Measurements from ENCODE around the gene ACADVL. TPM values are rescaled to one million over a fixed set of nuclear protein-coding genes. Genes with fewer than 3 reads are reported as not detected.

The ACADVL gene
- total and polyA plus RNA-seq, 2 experiments from 2014 or later, result 441 to 453 TPM

- 13 to 14% methylated on average over 31 to 63 of the region's 64 CpGs for WGBS, 2 experiments (ENCODE audit: low coverage in 1 of 2, low lambda C conversion rate in 2 of 2, missing lambda C conversion rate in 2 of 2)
- H3K27ac ChIP-seq, result no peak within 1 kb of the TSS
- H3K9me3 ChIP-seq (ENCODE audit: low read depth), result no peaks in the 10 kb centered on the region
- H3K9ac ChIP-seq, result peak within 1 kb of the TSS; percentile 75
- no peaks in the 10 kb centered on the region for H3K27me3 ChIP-seq (replicated peaks; ENCODE audit: insufficient read depth)
- H3K4me1 ChIP-seq (ENCODE audit: insufficient read depth), result peaks cover 19% of the 10 kb centered on the region
- peak within 1 kb of the TSS; percentile 84 for H3K4me2 ChIP-seq (ENCODE audit: unreplicated experiment)
- TF ChIP-seq EZH2phosphoT487 (IDR thresholded peaks at IDR 0.05; ENCODE audit: insufficient read depth, low read depth), result no peak
- no peak for TF ChIP-seq EZH2 (IDR thresholded peaks at IDR 0.05; ENCODE audit: insufficient read depth, poor library complexity, severe bottlenecking)
- H3K9me2 ChIP-seq (ENCODE audit: insufficient read depth), result no peaks in the 10 kb centered on the region
- in situ Hi-C loops (cut with MboI), result no loop called here
- H2AFZ ChIP-seq, result peak within 1 kb of the TSS; percentile 85
- H3K4me3 ChIP-seq, result peak within 1 kb of the TSS; percentile 65
- peaks cover 7% of the 10 kb centered on the region; the same call in 1 of the 2 replicates for H3K36me3 ChIP-seq (ENCODE audit: low read depth)
- no peak for DNase-seq
- H4K20me1 ChIP-seq (ENCODE audit: insufficient read depth), result no peaks in the 10 kb centered on the region
- H3F3A ChIP-seq (ENCODE audit: insufficient read depth), result peaks cover 26% of the 10 kb centered on the region
- no peaks in the 10 kb centered on the region for H3K79me2 ChIP-seq (ENCODE audit: insufficient read depth)
Observed at GRCh38 chr17:7262192-7262934, 42.6 kb downstream of the ACADVL start, which contains the start of gene CLDN7. Gene CLDN7 (minus strand): TSS chr17:7262478. CDS start chr17:7262043, 435 bp downstream.

GRCh38 chr17:7262935-7263800 is 43.4 kb downstream of the ACADVL start:
- in situ Hi-C loops (cut with MboI), result no loop called here
- Histone ChIP-seq H3K36me3 (ENCODE audit: low read depth) (peaks cover 7% of the 10 kb centered on the region; the same call in 1 of the 2 replicates), H3K79me2 (ENCODE audit: insufficient read depth) (no peaks in the 10 kb centered on the region), H3K27ac (no peak overlapping the region), H3F3A (ENCODE audit: insufficient read depth) (peaks cover 25% of the 10 kb centered on the region), H3K4me3 (no peak overlapping the region; the same call in 1 of the 2 replicates), H4K20me1 (ENCODE audit: insufficient read depth) (no peaks in the 10 kb centered on the region), H3K9me3 (ENCODE audit: low read depth) (no peaks in the 10 kb centered on the region), H3K9me2 (ENCODE audit: insufficient read depth) (no peaks in the 10 kb centered on the region), H2AFZ (peak overlapping the region; percentile 72), H3K27me3 (replicated peaks; ENCODE audit: insufficient read depth) (no peaks in the 10 kb centered on the region), H3K4me2 (ENCODE audit: unreplicated experiment) (peak overlapping the region; percentile 38), H3K9ac (no peak overlapping the region), H3K4me1 (ENCODE audit: insufficient read depth) (peaks cover 19% of the 10 kb centered on the region)
- no peak for TF ChIP-seq EZH2 (IDR thresholded peaks at IDR 0.05; ENCODE audit: insufficient read depth, poor library complexity, severe bottlenecking)
- no peak for TF ChIP-seq EZH2phosphoT487 (IDR thresholded peaks at IDR 0.05; ENCODE audit: insufficient read depth, low read depth)
- DNase-seq, result no peak
- 16 to 21% methylated on average over 24 to 26 of the region's 26 CpGs for WGBS, 2 experiments (ENCODE audit: low coverage in 1 of 2, low lambda C conversion rate in 2 of 2, missing lambda C conversion rate in 2 of 2)

- Histone ChIP-seq H4K20me1 (ENCODE audit: insufficient read depth) (no peaks in the 10 kb centered on the region), H3K4me2 (ENCODE audit: unreplicated experiment) (no peak overlapping the region), H2AFZ (peak overlapping the region; percentile 72; the same call in 1 of the 2 replicates), H3K9ac (no peak overlapping the region), H3K36me3 (ENCODE audit: low read depth) (peaks cover 3% of the 10 kb centered on the region; the same call in 1 of the 2 replicates), H3K4me3 (no peak overlapping the region), H3K27ac (no peak overlapping the region), H3K4me1 (ENCODE audit: insufficient read depth) (peaks cover 18% of the 10 kb centered on the region), H3K27me3 (replicated peaks; ENCODE audit: insufficient read depth) (no peaks in the 10 kb centered on the region), H3K9me2 (ENCODE audit: insufficient read depth) (no peaks in the 10 kb centered on the region), H3K79me2 (ENCODE audit: insufficient read depth) (no peaks in the 10 kb centered on the region), H3F3A (ENCODE audit: insufficient read depth) (peaks cover 20% of the 10 kb centered on the region), H3K9me3 (ENCODE audit: low read depth) (no peaks in the 10 kb centered on the region)
- TF ChIP-seq EZH2 (IDR thresholded peaks at IDR 0.05; ENCODE audit: insufficient read depth, poor library complexity, severe bottlenecking) (no peak), EZH2phosphoT487 (IDR thresholded peaks at IDR 0.05; ENCODE audit: insufficient read depth, low read depth) (no peak)
- WGBS, 2 experiments (ENCODE audit: low coverage in 1 of 2, low lambda C conversion rate in 2 of 2, missing lambda C conversion rate in 2 of 2), result 77 to 81% methylated on average over 4 of the region's 4 CpGs
- no peak for DNase-seq
- in situ Hi-C loops (cut with MboI), result no loop called here
Observed at GRCh38 chr17:7263801-7264078, 44.0 kb downstream of the ACADVL start.

- Histone ChIP-seq H3K4me3 (no peak overlapping the region), H3F3A (ENCODE audit: insufficient read depth) (peaks cover 16% of the 10 kb centered on the region), H3K27ac (peak overlapping the region; percentile 52), H2AFZ (no peak overlapping the region), H4K20me1 (ENCODE audit: insufficient read depth) (no peaks in the 10 kb centered on the region), H3K79me2 (ENCODE audit: insufficient read depth) (no peaks in the 10 kb centered on the region), H3K9me3 (ENCODE audit: low read depth) (no peaks in the 10 kb centered on the region), H3K9ac (no peak overlapping the region), H3K9me2 (ENCODE audit: insufficient read depth) (no peaks in the 10 kb centered on the region), H3K4me2 (ENCODE audit: unreplicated experiment) (no peak overlapping the region), H3K4me1 (ENCODE audit: insufficient read depth) (peaks cover 12% of the 10 kb centered on the region), H3K27me3 (replicated peaks; ENCODE audit: insufficient read depth) (no peaks in the 10 kb centered on the region), H3K36me3 (ENCODE audit: low read depth) (no peaks in the 10 kb centered on the region)
- no peak for TF ChIP-seq EZH2phosphoT487 (IDR thresholded peaks at IDR 0.05; ENCODE audit: insufficient read depth, low read depth)
- TF ChIP-seq EZH2 (IDR thresholded peaks at IDR 0.05; ENCODE audit: insufficient read depth, poor library complexity, severe bottlenecking), result no peak
- in situ Hi-C loops (cut with MboI), result no loop called here
- DNase-seq, result peak; percentile 61
- 54 to 59% methylated on average over 1 of the region's 1 CpG for WGBS, 2 experiments (ENCODE audit: low coverage in 1 of 2, low lambda C conversion rate in 2 of 2, missing lambda C conversion rate in 2 of 2)
Observed at GRCh38 chr17:7266784-7267183, 47.0 kb downstream of the ACADVL start.

MicroRNAs encoded within 50 kb of the gene (microRNA counts, 767-probe panel; counts per million panel counts)
- microRNA hsa-miR-324-3p, result 447 counts per million, percentile 86 among the panel's probes with 10 or more counts
- microRNA hsa-miR-324-5p, result 447 counts per million, percentile 86 among the panel's probes with 10 or more counts

Small RNAs within 50 kb of the gene (microRNA-seq; reads per million reads assigned to microRNA genes)
- 3,371 reads per million, percentile 87 among the genes with 10 or more reads in this experiment for gene MIR324 (ENCODE audit: borderline number of aligned reads)

Small RNAs within 50 kb of the gene (small RNA-seq; reads per million reads assigned to genes)
- gene AC120057.4 (ENCODE audit: low read depth, low replicate concordance), result not detected
- 0.25 reads per million for gene MIR324 (ENCODE audit: low read depth, low replicate concordance)
- not detected for gene RF00019 (ENCODE audit: low read depth, low replicate concordance)

Other genes starting within 250 kb of the ACADVL start
Only the 30 nearest of the 33 such genes appear.
- gene RNASEK, start 207.3 kb upstream of the ACADVL start, total RNA-seq (2014; rRNA removed; shearing (Covaris generic)), result 130 and 211 TPM in 2 replicates
- gene RNASEK, start 207.3 kb upstream of the ACADVL start, polyA plus RNA-seq (2016; fragmentation: Nextera tagmentation; extraction: Ambion mirVana), result 623 and 652 TPM in 2 replicates
- not detected in 2 replicates for gene BCL6B, start 196.9 kb upstream of the ACADVL start, total RNA-seq (2014; rRNA removed; shearing (Covaris generic))
- not detected in 2 replicates for gene BCL6B, start 196.9 kb upstream of the ACADVL start, polyA plus RNA-seq (2016; fragmentation: Nextera tagmentation; extraction: Ambion mirVana)
- gene SLC16A13, start 183.9 kb upstream of the ACADVL start, total RNA-seq (2014; rRNA removed; shearing (Covaris generic)), result 0.25 TPM in 1 of 2 replicates, not detected in the other
- gene SLC16A13, start 183.9 kb upstream of the ACADVL start, polyA plus RNA-seq (2016; fragmentation: Nextera tagmentation; extraction: Ambion mirVana), result 0.87 and 1.1 TPM in 2 replicates
- not detected in 2 replicates for gene SLC16A11, start 175.8 kb upstream of the ACADVL start, total RNA-seq (2014; rRNA removed; shearing (Covaris generic))
- 0.30 TPM in 1 of 2 replicates, not detected in the other for gene SLC16A11, start 175.8 kb upstream of the ACADVL start, polyA plus RNA-seq (2016; fragmentation: Nextera tagmentation; extraction: Ambion mirVana)
- not detected in 2 replicates for gene CLEC10A, start 139.7 kb upstream of the ACADVL start, total RNA-seq (2014; rRNA removed; shearing (Covaris generic))
- not detected in 2 replicates for gene CLEC10A, start 139.7 kb upstream of the ACADVL start, polyA plus RNA-seq (2016; fragmentation: Nextera tagmentation; extraction: Ambion mirVana)
- gene ASGR2, start 105.1 kb upstream of the ACADVL start, total RNA-seq (2014; rRNA removed; shearing (Covaris generic)), result not detected in 2 replicates
- gene ASGR2, start 105.1 kb upstream of the ACADVL start, polyA plus RNA-seq (2016; fragmentation: Nextera tagmentation; extraction: Ambion mirVana), result not detected in 2 replicates
- gene ASGR1, start 40.6 kb upstream of the ACADVL start, total RNA-seq (2014; rRNA removed; shearing (Covaris generic)), result 0.97 TPM in 1 of 2 replicates, not detected in the other
- 0.63 and 0.75 TPM in 2 replicates for gene ASGR1, start 40.6 kb upstream of the ACADVL start, polyA plus RNA-seq (2016; fragmentation: Nextera tagmentation; extraction: Ambion mirVana)
- 13.1 and 23.8 TPM in 2 replicates for gene DLG4, start 102 bp upstream of the ACADVL start, total RNA-seq (2014; rRNA removed; shearing (Covaris generic))
- gene DLG4, start 102 bp upstream of the ACADVL start, polyA plus RNA-seq (2016; fragmentation: Nextera tagmentation; extraction: Ambion mirVana), result 1.3 and 1.9 TPM in 2 replicates
- 41.2 and 45.8 TPM in 2 replicates for gene DVL2, start 14.6 kb downstream of the ACADVL start, total RNA-seq (2014; rRNA removed; shearing (Covaris generic))
- 18.9 and 19.5 TPM in 2 replicates for gene DVL2, start 14.6 kb downstream of the ACADVL start, polyA plus RNA-seq (2016; fragmentation: Nextera tagmentation; extraction: Ambion mirVana)
- 32.0 and 42.6 TPM in 2 replicates for gene PHF23, start 19.5 kb downstream of the ACADVL start, total RNA-seq (2014; rRNA removed; shearing (Covaris generic))
- 40.7 and 45.6 TPM in 2 replicates for gene PHF23, start 19.5 kb downstream of the ACADVL start, polyA plus RNA-seq (2016; fragmentation: Nextera tagmentation; extraction: Ambion mirVana)
- gene GABARAP, start 22.5 kb downstream of the ACADVL start, total RNA-seq (2014; rRNA removed; shearing (Covaris generic)), result 152 and 355 TPM in 2 replicates
- gene GABARAP, start 22.5 kb downstream of the ACADVL start, polyA plus RNA-seq (2016; fragmentation: Nextera tagmentation; extraction: Ambion mirVana), result 845 and 847 TPM in 2 replicates
- gene CTDNEP1, start 31.8 kb downstream of the ACADVL start, total RNA-seq (2014; rRNA removed; shearing (Covaris generic)), result 38.9 and 63.2 TPM in 2 replicates
- gene CTDNEP1, start 31.8 kb downstream of the ACADVL start, polyA plus RNA-seq (2016; fragmentation: Nextera tagmentation; extraction: Ambion mirVana), result 30.0 and 30.7 TPM in 2 replicates
- 25.9 and 32.9 TPM in 2 replicates for gene ELP5, start 32.3 kb downstream of the ACADVL start, total RNA-seq (2014; rRNA removed; shearing (Covaris generic))
- 34.8 and 34.9 TPM in 2 replicates for gene ELP5, start 32.3 kb downstream of the ACADVL start, polyA plus RNA-seq (2016; fragmentation: Nextera tagmentation; extraction: Ambion mirVana)
- 4.5 and 5.4 TPM in 2 replicates for gene CLDN7, start 42.5 kb downstream of the ACADVL start, total RNA-seq (2014; rRNA removed; shearing (Covaris generic))
- gene CLDN7, start 42.5 kb downstream of the ACADVL start, polyA plus RNA-seq (2016; fragmentation: Nextera tagmentation; extraction: Ambion mirVana), result 1.7 and 2.3 TPM in 2 replicates
- not detected in 2 replicates for gene SLC2A4, start 61.8 kb downstream of the ACADVL start, total RNA-seq (2014; rRNA removed; shearing (Covaris generic))
- gene SLC2A4, start 61.8 kb downstream of the ACADVL start, polyA plus RNA-seq (2016; fragmentation: Nextera tagmentation; extraction: Ambion mirVana), result 0.08 TPM in 1 of 2 replicates, not detected in the other
- 0.22 TPM in 1 of 2 replicates, not detected in the other for gene YBX2, start 74.7 kb downstream of the ACADVL start, total RNA-seq (2014; rRNA removed; shearing (Covaris generic))
- not detected in 2 replicates for gene YBX2, start 74.7 kb downstream of the ACADVL start, polyA plus RNA-seq (2016; fragmentation: Nextera tagmentation; extraction: Ambion mirVana)
- gene EIF5A, start 87.7 kb downstream of the ACADVL start, total RNA-seq (2014; rRNA removed; shearing (Covaris generic)), result 869 and 956 TPM in 2 replicates
- 998 and 1,047 TPM in 2 replicates for gene EIF5A, start 87.7 kb downstream of the ACADVL start, polyA plus RNA-seq (2016; fragmentation: Nextera tagmentation; extraction: Ambion mirVana)
- 50.1 and 81.3 TPM in 2 replicates for gene GPS2, start 95.4 kb downstream of the ACADVL start, total RNA-seq (2014; rRNA removed; shearing (Covaris generic))
- gene GPS2, start 95.4 kb downstream of the ACADVL start, polyA plus RNA-seq (2016; fragmentation: Nextera tagmentation; extraction: Ambion mirVana), result 53.8 and 59.4 TPM in 2 replicates
- 12.8 and 20.1 TPM in 2 replicates for gene NEURL4, start 109.4 kb downstream of the ACADVL start, total RNA-seq (2014; rRNA removed; shearing (Covaris generic))
- gene NEURL4, start 109.4 kb downstream of the ACADVL start, polyA plus RNA-seq (2016; fragmentation: Nextera tagmentation; extraction: Ambion mirVana), result 2.0 and 2.1 TPM in 2 replicates
- gene ACAP1, start 116.6 kb downstream of the ACADVL start, total RNA-seq (2014; rRNA removed; shearing (Covaris generic)), result 0.89 and 4.4 TPM in 2 replicates
- 15.6 and 15.7 TPM in 2 replicates for gene ACAP1, start 116.6 kb downstream of the ACADVL start, polyA plus RNA-seq (2016; fragmentation: Nextera tagmentation; extraction: Ambion mirVana)
- gene KCTD11, start 132.2 kb downstream of the ACADVL start, total RNA-seq (2014; rRNA removed; shearing (Covaris generic)), result 24.9 and 27.2 TPM in 2 replicates
- gene KCTD11, start 132.2 kb downstream of the ACADVL start, polyA plus RNA-seq (2016; fragmentation: Nextera tagmentation; extraction: Ambion mirVana), result 15.5 and 16.2 TPM in 2 replicates
- gene TMEM95, start 135.2 kb downstream of the ACADVL start, total RNA-seq (2014; rRNA removed; shearing (Covaris generic)), result not detected in 2 replicates
- gene TMEM95, start 135.2 kb downstream of the ACADVL start, polyA plus RNA-seq (2016; fragmentation: Nextera tagmentation; extraction: Ambion mirVana), result not detected in 2 replicates
- gene TNK1, start 161.2 kb downstream of the ACADVL start, total RNA-seq (2014; rRNA removed; shearing (Covaris generic)), result 0.43 and 2.7 TPM in 2 replicates
- gene TNK1, start 161.2 kb downstream of the ACADVL start, polyA plus RNA-seq (2016; fragmentation: Nextera tagmentation; extraction: Ambion mirVana), result 1.1 and 1.2 TPM in 2 replicates
- gene PLSCR3, start 174.6 kb downstream of the ACADVL start, total RNA-seq (2014; rRNA removed; shearing (Covaris generic)), result 72.8 and 73.9 TPM in 2 replicates
- 136 and 153 TPM in 2 replicates for gene PLSCR3, start 174.6 kb downstream of the ACADVL start, polyA plus RNA-seq (2016; fragmentation: Nextera tagmentation; extraction: Ambion mirVana)
- 18.0 and 59.3 TPM in 2 replicates for gene TMEM256, start 184.2 kb downstream of the ACADVL start, total RNA-seq (2014; rRNA removed; shearing (Covaris generic))
- 40.1 and 44.2 TPM in 2 replicates for gene TMEM256, start 184.2 kb downstream of the ACADVL start, polyA plus RNA-seq (2016; fragmentation: Nextera tagmentation; extraction: Ambion mirVana)
- gene NLGN2, start 187.9 kb downstream of the ACADVL start, total RNA-seq (2014; rRNA removed; shearing (Covaris generic)), result 8.0 and 9.5 TPM in 2 replicates
- 3.3 and 3.5 TPM in 2 replicates for gene NLGN2, start 187.9 kb downstream of the ACADVL start, polyA plus RNA-seq (2016; fragmentation: Nextera tagmentation; extraction: Ambion mirVana)
- not detected in 2 replicates for gene SPEM1, start 200.4 kb downstream of the ACADVL start, total RNA-seq (2014; rRNA removed; shearing (Covaris generic))
- gene SPEM1, start 200.4 kb downstream of the ACADVL start, polyA plus RNA-seq (2016; fragmentation: Nextera tagmentation; extraction: Ambion mirVana), result not detected in 2 replicates
- not detected in 2 replicates for gene SPEM2, start 205.7 kb downstream of the ACADVL start, total RNA-seq (2014; rRNA removed; shearing (Covaris generic))
- gene SPEM2, start 205.7 kb downstream of the ACADVL start, polyA plus RNA-seq (2016; fragmentation: Nextera tagmentation; extraction: Ambion mirVana), result not detected in 2 replicates
- not detected in 2 replicates for gene SPEM3, start 208.9 kb downstream of the ACADVL start, total RNA-seq (2014; rRNA removed; shearing (Covaris generic))
- not detected in 2 replicates for gene SPEM3, start 208.9 kb downstream of the ACADVL start, polyA plus RNA-seq (2016; fragmentation: Nextera tagmentation; extraction: Ambion mirVana)
- 3.2 and 7.7 TPM in 2 replicates for gene TMEM102, start 215.5 kb downstream of the ACADVL start, total RNA-seq (2014; rRNA removed; shearing (Covaris generic))
- 3.4 and 4.3 TPM in 2 replicates for gene TMEM102, start 215.5 kb downstream of the ACADVL start, polyA plus RNA-seq (2016; fragmentation: Nextera tagmentation; extraction: Ambion mirVana)